SW480 (cell line): Measurements from ENCODE around the gene CTRB2.

Source experiments
- DNase-seq: peaks from one replicate; pipeline ENCODE4 v3.0.0-alpha.2; 2016; ENCODE audit warnings: low spot score

CTRB2 gene

DNA sequence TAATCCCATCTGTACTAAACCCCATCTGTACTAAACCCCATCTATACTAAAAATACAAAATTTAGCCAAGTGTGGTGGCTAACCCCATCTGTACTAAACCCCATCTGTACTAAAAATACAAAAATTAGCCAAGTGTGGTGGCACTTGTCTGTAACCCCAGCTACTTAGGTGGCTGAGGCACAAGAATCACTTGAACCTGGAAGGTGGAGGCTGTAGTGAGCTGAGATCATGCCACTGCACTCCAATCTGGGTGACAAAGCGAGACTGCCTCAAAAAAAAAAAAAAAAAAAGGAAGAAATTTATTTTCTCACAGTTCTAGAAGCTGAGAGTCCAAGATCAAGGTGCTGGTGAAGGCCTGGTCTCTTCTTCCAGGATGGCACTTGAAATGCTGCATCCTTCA lies 46.6 kb downstream of the CTRB2 start:
- DNase-seq = no peak
